ENCODE measurements around the gene PRKG1.

The PRKG1 gene

DNA sequence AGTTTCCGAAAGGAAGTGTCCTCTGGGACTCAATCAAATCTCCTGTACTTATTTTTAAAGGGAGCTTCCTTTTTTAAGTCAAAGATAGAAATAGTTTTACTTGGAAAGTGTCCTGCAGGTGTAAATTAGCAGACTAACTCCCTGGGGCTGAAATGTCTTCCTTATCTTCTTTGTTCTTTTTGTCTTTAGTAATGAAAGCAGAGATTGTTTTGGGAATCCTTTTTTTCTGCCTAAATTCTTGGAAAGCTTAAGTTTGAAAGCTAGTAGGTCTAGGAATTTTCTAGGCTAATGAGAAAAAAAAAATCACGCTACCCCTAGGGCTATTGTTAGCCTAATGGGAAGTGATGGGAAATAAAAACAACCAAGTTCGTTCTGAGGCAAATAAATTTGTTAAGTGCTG, 764.2 kb downstream of the PRKG1 start:
- no peaks in the 10 kb centered on the region for H3K4me1 ChIP-seq (ENCODE audit: control insufficient read depth, insufficient read depth, low read length)
- no peaks in the 10 kb centered on the region for H3K36me3 ChIP-seq (ENCODE audit: insufficient read depth, low read length)
- no peak overlapping the region for H3K4me3 ChIP-seq (ENCODE audit: low read length)
- H3K9me3 ChIP-seq (replicated peaks; ENCODE audit: low read length) = no peaks in the 10 kb centered on the region
- no peak overlapping the region for H3K9ac ChIP-seq (ENCODE audit: low read depth, low read length)
- H3K27me3 ChIP-seq (ENCODE audit: control insufficient read depth, insufficient read depth, low read length) = no peaks in the 10 kb centered on the region
- H3K4me2 ChIP-seq (ENCODE audit: low read length) = no peak overlapping the region

DNA sequence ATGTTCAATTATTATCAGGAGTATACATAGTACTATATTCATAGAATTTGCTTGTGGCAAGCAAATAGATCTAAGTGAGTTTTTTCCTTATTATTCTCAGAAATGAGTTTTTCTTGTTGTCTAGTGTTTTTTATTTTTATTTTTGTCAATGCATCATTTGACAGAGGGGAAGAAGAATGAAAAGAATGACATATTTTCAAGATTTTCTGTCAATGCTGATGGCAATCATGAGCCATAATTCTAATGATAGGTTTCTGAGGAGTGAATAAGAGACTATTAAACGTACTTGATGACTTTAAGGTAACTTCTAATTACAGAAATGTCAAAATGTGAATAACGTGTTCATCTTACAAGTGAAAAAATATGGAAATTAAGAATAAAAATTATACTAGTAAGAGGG, 769.7 kb downstream of the PRKG1 start:
- Histone ChIP-seq H3K4me3 (ENCODE audit: low read length) (no peak overlapping the region), H3K36me3 (ENCODE audit: insufficient read depth, low read length) (no peaks in the 10 kb centered on the region), H3K9ac (ENCODE audit: low read depth, low read length) (no peak overlapping the region), H3K9me3 (replicated peaks; ENCODE audit: low read length) (no peaks in the 10 kb centered on the region), H3K4me1 (ENCODE audit: control insufficient read depth, insufficient read depth, low read length) (no peaks in the 10 kb centered on the region), H3K27me3 (ENCODE audit: control insufficient read depth, insufficient read depth, low read length) (no peaks in the 10 kb centered on the region), H3K4me2 (ENCODE audit: low read length) (no peak overlapping the region)

DNA sequence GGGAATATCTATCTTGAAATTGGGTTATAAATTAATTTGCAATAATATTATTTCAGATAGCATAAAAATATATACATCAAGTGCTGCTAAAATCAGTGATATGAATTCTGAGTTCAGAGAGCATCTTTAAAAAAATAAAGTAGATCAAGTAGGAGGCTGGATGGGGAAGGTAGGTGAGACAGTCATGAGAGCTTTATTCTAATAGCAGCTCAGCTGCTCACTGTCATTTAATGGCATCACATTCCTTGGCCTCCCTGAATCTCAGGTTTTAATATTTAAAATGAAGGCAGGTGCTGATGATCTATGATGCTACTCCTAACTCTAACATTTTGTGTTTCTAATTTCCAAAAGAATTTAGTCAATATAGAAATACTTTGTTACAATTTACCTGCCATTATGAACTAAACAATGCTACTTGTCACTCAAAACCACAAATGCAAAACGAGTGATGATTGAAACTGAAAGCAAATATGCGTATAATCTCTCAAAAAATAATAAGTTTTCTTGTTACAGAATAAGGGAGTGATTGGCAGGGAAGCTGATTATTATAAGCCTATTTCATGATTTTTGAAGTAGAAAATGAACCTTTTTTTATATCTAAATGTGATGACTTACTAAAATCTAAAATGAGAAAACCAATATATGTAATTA, 772.7 kb downstream of the PRKG1 start:
- no peaks in the 10 kb centered on the region for H3K27me3 ChIP-seq (ENCODE audit: control insufficient read depth, insufficient read depth, low read length)
- no peak overlapping the region for H3K9ac ChIP-seq (ENCODE audit: low read depth, low read length)
- no peaks in the 10 kb centered on the region for H3K4me1 ChIP-seq (ENCODE audit: control insufficient read depth, insufficient read depth, low read length)
- H3K36me3 ChIP-seq (ENCODE audit: insufficient read depth, low read length) = no peaks in the 10 kb centered on the region
- H3K4me3 ChIP-seq (ENCODE audit: low read length) = no peak overlapping the region
- no peaks in the 10 kb centered on the region for H3K9me3 ChIP-seq (replicated peaks; ENCODE audit: low read length)
- H3K4me2 ChIP-seq (ENCODE audit: low read length) = no peak overlapping the region

DNA sequence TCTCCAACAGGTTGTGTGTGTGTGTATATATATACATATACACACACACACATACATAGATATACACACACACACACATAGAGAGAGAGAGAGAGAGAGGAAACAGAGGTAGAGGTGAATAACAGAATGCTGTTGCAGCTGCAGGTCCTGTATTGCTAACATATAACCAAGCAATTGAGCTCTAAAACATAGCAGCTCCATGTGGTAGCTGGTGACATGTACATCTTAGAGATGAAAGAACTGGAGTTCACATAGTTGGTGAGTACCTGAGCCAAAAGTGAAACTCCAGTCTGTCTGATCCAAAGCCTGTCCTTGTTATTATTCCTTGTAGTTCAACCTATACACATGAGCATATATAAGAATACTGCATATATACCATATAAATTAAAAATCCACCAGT, 778.0 kb downstream of the PRKG1 start:
- no peak overlapping the region for H3K4me2 ChIP-seq (ENCODE audit: low read length)
- no peaks in the 10 kb centered on the region for H3K27me3 ChIP-seq (ENCODE audit: control insufficient read depth, insufficient read depth, low read length)
- no peaks in the 10 kb centered on the region for H3K36me3 ChIP-seq (ENCODE audit: insufficient read depth, low read length)
- no peaks in the 10 kb centered on the region for H3K9me3 ChIP-seq (replicated peaks; ENCODE audit: low read length)
- H3K4me1 ChIP-seq (ENCODE audit: control insufficient read depth, insufficient read depth, low read length) = no peaks in the 10 kb centered on the region
- H3K4me3 ChIP-seq (ENCODE audit: low read length) = no peak overlapping the region
- H3K9ac ChIP-seq (ENCODE audit: low read depth, low read length) = no peak overlapping the region

DNA sequence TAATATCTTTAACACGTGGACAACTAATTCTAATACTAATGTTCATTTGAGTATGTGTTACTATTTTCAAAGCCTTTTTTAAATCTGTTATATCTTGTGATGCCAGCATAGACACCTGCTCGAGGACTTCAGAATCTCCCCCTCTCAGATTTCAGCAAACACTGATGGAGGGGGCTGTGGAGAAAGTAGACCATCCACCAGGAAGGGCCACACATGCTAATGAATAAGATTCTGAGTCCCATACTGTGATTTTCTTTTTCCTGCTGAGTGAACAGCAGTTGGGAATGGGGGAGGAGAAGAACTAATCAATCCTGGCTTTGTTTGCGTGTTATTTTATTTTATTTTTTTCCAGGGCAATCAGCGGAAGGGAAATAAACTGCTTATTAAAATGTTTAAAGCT, 783.0 kb downstream of the PRKG1 start:
- Histone ChIP-seq H3K9ac (ENCODE audit: low read depth, low read length) (no peak overlapping the region), H3K4me3 (ENCODE audit: low read length) (no peak overlapping the region), H3K4me1 (ENCODE audit: control insufficient read depth, insufficient read depth, low read length) (peaks cover 5% of the 10 kb centered on the region), H3K36me3 (ENCODE audit: insufficient read depth, low read length) (no peaks in the 10 kb centered on the region), H3K4me2 (ENCODE audit: low read length) (no peak overlapping the region), H3K9me3 (replicated peaks; ENCODE audit: low read length) (no peaks in the 10 kb centered on the region), H3K27me3 (ENCODE audit: control insufficient read depth, insufficient read depth, low read length) (no peaks in the 10 kb centered on the region)

DNA sequence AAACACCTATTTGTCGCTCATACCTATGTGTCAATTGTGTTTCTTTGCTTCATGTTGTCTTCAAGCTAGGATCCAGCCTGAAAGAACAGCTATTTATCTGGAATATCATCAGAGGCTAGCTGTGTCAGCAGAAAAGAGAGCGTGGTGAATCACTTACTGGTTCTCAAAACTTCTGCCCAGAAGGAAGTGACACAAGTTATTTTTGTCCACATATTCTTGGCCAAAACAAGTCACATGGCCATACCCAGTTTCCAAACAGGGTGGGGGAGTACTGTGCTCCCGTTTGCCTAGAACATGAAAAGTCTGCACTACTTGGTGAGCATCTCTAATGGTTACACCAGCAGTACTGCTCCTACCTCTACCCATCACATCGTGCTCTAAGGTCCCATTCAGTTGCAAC, 786.0 kb downstream of the PRKG1 start:
- Histone ChIP-seq H3K4me2 (ENCODE audit: low read length) (no peak overlapping the region), H3K36me3 (ENCODE audit: insufficient read depth, low read length) (no peaks in the 10 kb centered on the region), H3K9ac (ENCODE audit: low read depth, low read length) (no peak overlapping the region), H3K9me3 (replicated peaks; ENCODE audit: low read length) (no peaks in the 10 kb centered on the region), H3K4me3 (ENCODE audit: low read length) (no peak overlapping the region), H3K27me3 (ENCODE audit: control insufficient read depth, insufficient read depth, low read length) (no peaks in the 10 kb centered on the region), H3K4me1 (ENCODE audit: control insufficient read depth, insufficient read depth, low read length) (peaks cover 5% of the 10 kb centered on the region)

DNA sequence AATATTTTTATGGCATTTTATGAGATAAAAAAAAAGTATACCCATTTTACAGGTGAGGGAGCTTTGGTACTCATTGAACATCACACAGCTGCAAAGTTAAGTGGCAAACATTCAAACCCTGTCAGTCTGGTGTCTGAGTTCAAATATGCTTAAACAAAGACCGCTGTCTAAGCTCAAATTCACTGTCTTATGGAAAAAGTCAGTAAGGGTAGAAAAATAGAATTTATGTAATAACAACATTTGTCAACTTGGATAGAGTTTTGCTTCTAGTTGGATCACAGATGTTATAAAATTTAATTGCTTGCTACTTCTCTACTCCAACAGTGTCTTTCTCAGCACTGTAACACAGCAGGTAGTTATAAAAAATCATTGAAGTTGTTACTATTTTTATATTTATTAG, 786.8 kb downstream of the PRKG1 start:
- Histone ChIP-seq H3K27me3 (ENCODE audit: control insufficient read depth, insufficient read depth, low read length) (no peaks in the 10 kb centered on the region), H3K4me1 (ENCODE audit: control insufficient read depth, insufficient read depth, low read length) (peaks cover 5% of the 10 kb centered on the region), H3K9ac (ENCODE audit: low read depth, low read length) (no peak overlapping the region), H3K9me3 (replicated peaks; ENCODE audit: low read length) (no peaks in the 10 kb centered on the region), H3K4me3 (ENCODE audit: low read length) (no peak overlapping the region), H3K36me3 (ENCODE audit: insufficient read depth, low read length) (no peaks in the 10 kb centered on the region), H3K4me2 (ENCODE audit: low read length) (no peak overlapping the region)

DNA sequence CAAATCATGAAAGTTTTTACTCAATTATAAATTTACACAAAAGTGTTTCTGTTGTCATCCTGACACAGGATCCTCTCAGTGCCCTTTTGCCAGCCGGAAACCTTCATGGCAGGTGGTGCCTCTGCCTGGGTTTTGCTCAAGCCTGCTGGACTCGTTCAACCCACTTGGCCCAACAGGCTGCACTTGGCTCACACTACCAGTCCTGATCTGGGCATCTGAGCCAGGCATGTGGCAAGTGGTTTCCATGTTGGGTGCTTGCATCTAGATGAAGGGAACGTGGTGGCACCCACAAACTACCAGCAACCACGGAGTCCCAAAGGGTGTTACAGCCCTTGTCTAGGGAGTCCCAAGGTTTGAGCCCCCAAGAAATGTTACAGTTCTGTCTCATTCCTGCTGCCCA, 787.4 kb downstream of the PRKG1 start:
- H3K4me2 ChIP-seq (ENCODE audit: low read length) = no peak overlapping the region
- no peaks in the 10 kb centered on the region for H3K9me3 ChIP-seq (replicated peaks; ENCODE audit: low read length)
- no peaks in the 10 kb centered on the region for H3K27me3 ChIP-seq (ENCODE audit: control insufficient read depth, insufficient read depth, low read length)
- no peak overlapping the region for H3K9ac ChIP-seq (ENCODE audit: low read depth, low read length)
- no peak overlapping the region for H3K4me3 ChIP-seq (ENCODE audit: low read length)
- peaks cover 5% of the 10 kb centered on the region for H3K4me1 ChIP-seq (ENCODE audit: control insufficient read depth, insufficient read depth, low read length)
- no peaks in the 10 kb centered on the region for H3K36me3 ChIP-seq (ENCODE audit: insufficient read depth, low read length)

DNA sequence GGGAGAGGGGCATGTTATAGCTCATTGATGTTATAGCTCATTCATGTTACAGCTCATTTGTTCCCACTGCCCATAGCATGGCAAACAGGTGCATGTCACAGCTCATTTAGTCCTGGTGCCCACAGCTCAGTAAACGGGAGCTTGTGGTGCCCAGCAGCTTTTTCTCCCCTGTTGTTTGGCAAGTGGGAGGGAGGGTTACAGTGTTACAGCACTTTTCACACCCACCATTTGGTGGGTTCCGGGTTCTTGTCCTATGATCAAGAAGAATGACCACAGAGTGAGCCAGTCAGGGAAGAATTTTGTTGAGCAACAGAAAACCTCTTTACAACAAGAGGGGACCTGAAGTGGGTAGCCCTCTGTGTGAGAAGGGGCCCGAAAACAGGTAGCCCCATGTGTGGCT, 787.9 kb downstream of the PRKG1 start:
- Histone ChIP-seq H3K36me3 (ENCODE audit: insufficient read depth, low read length) (no peaks in the 10 kb centered on the region), H3K9ac (ENCODE audit: low read depth, low read length) (no peak overlapping the region), H3K4me3 (ENCODE audit: low read length) (no peak overlapping the region), H3K27me3 (ENCODE audit: control insufficient read depth, insufficient read depth, low read length) (no peaks in the 10 kb centered on the region), H3K9me3 (replicated peaks; ENCODE audit: low read length) (no peaks in the 10 kb centered on the region), H3K4me2 (ENCODE audit: low read length) (no peak overlapping the region), H3K4me1 (ENCODE audit: control insufficient read depth, insufficient read depth, low read length) (peaks cover 5% of the 10 kb centered on the region)

DNA sequence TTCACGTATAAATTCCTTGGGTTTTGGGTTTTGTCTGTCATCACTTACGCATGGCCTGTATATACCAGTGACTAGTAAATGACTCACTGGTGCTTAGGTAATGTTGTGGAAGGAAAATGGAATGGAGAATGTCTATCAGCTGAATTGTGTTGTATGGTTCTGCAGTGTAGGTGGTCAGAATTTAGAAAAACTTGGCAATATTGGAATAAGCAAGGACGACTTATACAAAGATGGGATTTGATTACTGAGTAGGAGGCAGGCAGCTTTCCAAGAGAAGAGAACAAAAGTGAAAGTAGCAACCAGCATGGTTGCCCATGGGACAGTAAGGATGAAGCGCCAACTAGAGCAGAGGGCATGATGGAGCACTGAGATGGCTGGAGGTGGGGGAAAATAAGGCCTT, 793.7 kb downstream of the PRKG1 start:
- Histone ChIP-seq H3K9ac (ENCODE audit: low read depth, low read length) (no peak overlapping the region), H3K4me3 (ENCODE audit: low read length) (no peak overlapping the region)

DNA sequence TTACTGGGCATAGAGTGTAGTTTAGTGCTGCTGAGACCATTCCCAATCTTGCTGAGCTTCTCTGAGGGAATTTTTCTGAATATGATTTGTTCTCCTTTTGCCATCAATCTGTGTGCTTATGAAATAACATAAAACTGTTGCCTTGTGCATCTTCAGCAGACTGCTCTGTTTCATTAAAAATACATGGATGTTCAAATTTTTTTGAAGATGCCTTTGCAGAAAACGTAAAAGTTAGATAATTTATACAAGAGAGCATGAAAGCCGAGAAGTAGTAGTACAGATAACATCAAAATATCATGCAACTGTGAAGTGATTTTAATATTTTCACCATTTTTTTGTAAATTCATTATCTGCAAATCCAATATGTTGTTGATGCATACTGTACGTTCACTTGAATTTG, 799.8 kb downstream of the PRKG1 start:
- H3K9me3 ChIP-seq (replicated peaks; ENCODE audit: low read length) = no peaks in the 10 kb centered on the region
- peaks cover 3% of the 10 kb centered on the region for H3K4me1 ChIP-seq (ENCODE audit: control insufficient read depth, insufficient read depth, low read length)
- H3K27me3 ChIP-seq (ENCODE audit: control insufficient read depth, insufficient read depth, low read length) = no peaks in the 10 kb centered on the region
- H3K9ac ChIP-seq (ENCODE audit: low read depth, low read length) = no peak overlapping the region
- H3K4me2 ChIP-seq (ENCODE audit: low read length) = no peak overlapping the region
- no peak overlapping the region for H3K4me3 ChIP-seq (ENCODE audit: low read length)
- H3K36me3 ChIP-seq (ENCODE audit: insufficient read depth, low read length) = no peaks in the 10 kb centered on the region

More for the DNA sequence above, 793.7 kb downstream of the PRKG1 start:
- Histone ChIP-seq H3K4me2 (ENCODE audit: low read length) (peak overlapping the region; percentile 54), H3K36me3 (ENCODE audit: insufficient read depth, low read length) (no peaks in the 10 kb centered on the region), H3K9me3 (replicated peaks; ENCODE audit: low read length) (no peaks in the 10 kb centered on the region), H3K27me3 (ENCODE audit: control insufficient read depth, insufficient read depth, low read length) (no peaks in the 10 kb centered on the region), H3K4me1 (ENCODE audit: control insufficient read depth, insufficient read depth, low read length) (peaks cover 8% of the 10 kb centered on the region)

DNA sequence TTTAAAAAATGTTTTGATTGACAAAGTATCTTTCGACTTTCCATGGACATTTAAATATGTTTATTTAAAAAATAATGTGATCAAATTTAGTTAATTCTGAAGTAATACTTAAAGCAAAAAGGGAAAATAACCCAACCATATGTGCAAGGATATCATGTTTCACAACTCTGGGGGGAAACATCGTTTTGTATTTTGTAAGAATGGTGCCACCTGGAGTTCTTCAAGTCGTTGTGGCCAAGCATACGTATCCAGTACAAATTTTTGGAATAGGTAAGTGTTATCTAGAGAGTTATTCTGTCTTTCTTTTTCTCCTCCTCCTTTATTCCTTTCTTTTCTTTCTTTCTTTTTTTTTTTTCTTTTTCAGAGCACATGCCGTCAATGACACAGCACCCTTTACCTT, 801.3 kb downstream of the PRKG1 start:
- Histone ChIP-seq H3K27me3 (ENCODE audit: control insufficient read depth, insufficient read depth, low read length) (no peaks in the 10 kb centered on the region), H3K4me2 (ENCODE audit: low read length) (no peak overlapping the region), H3K9ac (ENCODE audit: low read depth, low read length) (no peak overlapping the region), H3K36me3 (ENCODE audit: insufficient read depth, low read length) (no peaks in the 10 kb centered on the region), H3K4me1 (ENCODE audit: control insufficient read depth, insufficient read depth, low read length) (peaks cover 8% of the 10 kb centered on the region), H3K9me3 (replicated peaks; ENCODE audit: low read length) (no peaks in the 10 kb centered on the region), H3K4me3 (ENCODE audit: low read length) (no peak overlapping the region)

Measured in skeletal muscle satellite cell (primary cell).